Measurements from ENCODE around the gene HEG1.

The HEG1 gene

DNA sequence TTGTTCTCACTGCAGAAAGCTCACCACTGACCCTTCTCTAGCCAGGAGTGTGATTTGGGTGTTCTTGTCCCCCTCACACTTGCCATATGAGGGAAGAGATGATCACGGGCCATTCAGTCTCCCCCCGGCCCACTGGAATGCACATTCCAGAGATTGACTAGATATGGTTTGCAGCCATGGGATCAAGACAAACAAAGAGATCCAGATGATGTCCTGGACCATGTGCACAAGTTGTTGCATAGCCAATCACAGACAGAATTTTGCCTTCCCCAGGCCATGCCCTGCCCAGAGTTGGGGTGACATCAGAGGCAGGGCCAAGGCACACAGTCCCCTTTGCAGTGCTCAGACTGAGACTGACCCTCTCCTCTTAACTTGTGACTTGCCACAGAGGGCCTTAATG lies 136.0 kb downstream of the HEG1 start:
- Histone ChIP-seq H3K27ac (replicated peaks) (no peak overlapping the region), H3K27me3 (ENCODE audit: insufficient read depth, poor library complexity, severe bottlenecking) (peaks cover 2% of the 10 kb centered on the region), H3K4me3 (replicated peaks; ENCODE audit: insufficient read depth, low read length) (no peak overlapping the region)
- DNase-seq (ENCODE audit: low read depth in 1 of 2, low spot score in 1 of 2), result no peak
- TF ChIP-seq POLR2AphosphoS5 (IDR thresholded peaks at IDR 0.05; ENCODE audit: low read depth), result no peak
- TF ChIP-seq GABPA (IDR thresholded peaks at IDR 0.05; ENCODE audit: low read depth), result no peak
- no peak for TF ChIP-seq SPI1 (IDR thresholded peaks at IDR 0.05; ENCODE audit: borderline replicate concordance, low read depth)
- TF ChIP-seq, protein P1, sequence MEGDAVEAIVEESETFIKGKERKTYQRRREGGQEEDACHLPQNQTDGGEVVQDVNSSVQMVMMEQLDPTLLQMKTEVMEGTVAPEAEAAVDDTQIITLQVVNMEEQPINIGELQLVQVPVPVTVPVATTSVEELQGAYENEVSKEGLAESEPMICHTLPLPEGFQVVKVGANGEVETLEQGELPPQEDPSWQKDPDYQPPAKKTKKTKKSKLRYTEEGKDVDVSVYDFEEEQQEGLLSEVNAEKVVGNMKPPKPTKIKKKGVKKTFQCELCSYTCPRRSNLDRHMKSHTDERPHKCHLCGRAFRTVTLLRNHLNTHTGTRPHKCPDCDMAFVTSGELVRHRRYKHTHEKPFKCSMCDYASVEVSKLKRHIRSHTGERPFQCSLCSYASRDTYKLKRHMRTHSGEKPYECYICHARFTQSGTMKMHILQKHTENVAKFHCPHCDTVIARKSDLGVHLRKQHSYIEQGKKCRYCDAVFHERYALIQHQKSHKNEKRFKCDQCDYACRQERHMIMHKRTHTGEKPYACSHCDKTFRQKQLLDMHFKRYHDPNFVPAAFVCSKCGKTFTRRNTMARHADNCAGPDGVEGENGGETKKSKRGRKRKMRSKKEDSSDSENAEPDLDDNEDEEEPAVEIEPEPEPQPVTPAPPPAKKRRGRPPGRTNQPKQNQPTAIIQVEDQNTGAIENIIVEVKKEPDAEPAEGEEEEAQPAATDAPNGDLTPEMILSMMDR (IDR thresholded peaks at IDR 0.05; ENCODE audit: insufficient read depth, low read length), result no peak
- TF ChIP-seq, protein P2, sequence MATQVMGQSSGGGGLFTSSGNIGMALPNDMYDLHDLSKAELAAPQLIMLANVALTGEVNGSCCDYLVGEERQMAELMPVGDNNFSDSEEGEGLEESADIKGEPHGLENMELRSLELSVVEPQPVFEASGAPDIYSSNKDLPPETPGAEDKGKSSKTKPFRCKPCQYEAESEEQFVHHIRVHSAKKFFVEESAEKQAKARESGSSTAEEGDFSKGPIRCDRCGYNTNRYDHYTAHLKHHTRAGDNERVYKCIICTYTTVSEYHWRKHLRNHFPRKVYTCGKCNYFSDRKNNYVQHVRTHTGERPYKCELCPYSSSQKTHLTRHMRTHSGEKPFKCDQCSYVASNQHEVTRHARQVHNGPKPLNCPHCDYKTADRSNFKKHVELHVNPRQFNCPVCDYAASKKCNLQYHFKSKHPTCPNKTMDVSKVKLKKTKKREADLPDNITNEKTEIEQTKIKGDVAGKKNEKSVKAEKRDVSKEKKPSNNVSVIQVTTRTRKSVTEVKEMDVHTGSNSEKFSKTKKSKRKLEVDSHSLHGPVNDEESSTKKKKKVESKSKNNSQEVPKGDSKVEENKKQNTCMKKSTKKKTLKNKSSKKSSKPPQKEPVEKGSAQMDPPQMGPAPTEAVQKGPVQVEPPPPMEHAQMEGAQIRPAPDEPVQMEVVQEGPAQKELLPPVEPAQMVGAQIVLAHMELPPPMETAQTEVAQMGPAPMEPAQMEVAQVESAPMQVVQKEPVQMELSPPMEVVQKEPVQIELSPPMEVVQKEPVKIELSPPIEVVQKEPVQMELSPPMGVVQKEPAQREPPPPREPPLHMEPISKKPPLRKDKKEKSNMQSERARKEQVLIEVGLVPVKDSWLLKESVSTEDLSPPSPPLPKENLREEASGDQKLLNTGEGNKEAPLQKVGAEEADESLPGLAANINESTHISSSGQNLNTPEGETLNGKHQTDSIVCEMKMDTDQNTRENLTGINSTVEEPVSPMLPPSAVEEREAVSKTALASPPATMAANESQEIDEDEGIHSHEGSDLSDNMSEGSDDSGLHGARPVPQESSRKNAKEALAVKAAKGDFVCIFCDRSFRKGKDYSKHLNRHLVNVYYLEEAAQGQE (IDR thresholded peaks at IDR 0.05; ENCODE audit: insufficient replicate concordance, low read depth), result no peak

DNA sequence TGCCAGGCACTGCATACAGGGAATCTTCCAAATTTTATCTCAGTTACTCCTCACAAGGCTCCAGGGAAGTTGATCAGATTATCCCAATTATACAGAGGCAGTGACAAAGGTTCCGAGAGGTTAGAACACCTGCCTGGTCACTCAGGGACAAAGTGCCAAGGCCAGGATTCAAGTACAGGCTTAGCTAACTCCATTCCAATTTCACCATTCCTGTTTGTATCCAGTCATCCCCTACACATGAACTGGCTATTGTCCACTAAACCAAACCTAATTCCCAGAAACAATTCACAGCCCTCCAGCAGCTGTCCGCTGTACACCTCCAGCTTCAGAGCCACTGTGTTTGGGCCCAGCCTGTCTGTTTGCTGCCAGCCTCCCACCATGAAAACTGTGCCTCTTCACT lies 137.3 kb downstream of the HEG1 start:
- Histone ChIP-seq H3K4me3 (replicated peaks; ENCODE audit: insufficient read depth, low read length) (no peak overlapping the region), H3K27ac (replicated peaks) (no peak overlapping the region), H3K27me3 (ENCODE audit: insufficient read depth, poor library complexity, severe bottlenecking) (peaks cover 2% of the 10 kb centered on the region)
- TF ChIP-seq POLR2AphosphoS5 (IDR thresholded peaks at IDR 0.05; ENCODE audit: low read depth) (no peak), GABPA (IDR thresholded peaks at IDR 0.05; ENCODE audit: low read depth) (no peak), SPI1 (IDR thresholded peaks at IDR 0.05; ENCODE audit: borderline replicate concordance, low read depth) (no peak)
- TF ChIP-seq, protein P2 (IDR thresholded peaks at IDR 0.05; ENCODE audit: insufficient replicate concordance, low read depth), result no peak
- TF ChIP-seq, protein P1 (IDR thresholded peaks at IDR 0.05; ENCODE audit: insufficient read depth, low read length), result no peak
- DNase-seq (ENCODE audit: low read depth in 1 of 2, low spot score in 1 of 2), result no peak

DNA sequence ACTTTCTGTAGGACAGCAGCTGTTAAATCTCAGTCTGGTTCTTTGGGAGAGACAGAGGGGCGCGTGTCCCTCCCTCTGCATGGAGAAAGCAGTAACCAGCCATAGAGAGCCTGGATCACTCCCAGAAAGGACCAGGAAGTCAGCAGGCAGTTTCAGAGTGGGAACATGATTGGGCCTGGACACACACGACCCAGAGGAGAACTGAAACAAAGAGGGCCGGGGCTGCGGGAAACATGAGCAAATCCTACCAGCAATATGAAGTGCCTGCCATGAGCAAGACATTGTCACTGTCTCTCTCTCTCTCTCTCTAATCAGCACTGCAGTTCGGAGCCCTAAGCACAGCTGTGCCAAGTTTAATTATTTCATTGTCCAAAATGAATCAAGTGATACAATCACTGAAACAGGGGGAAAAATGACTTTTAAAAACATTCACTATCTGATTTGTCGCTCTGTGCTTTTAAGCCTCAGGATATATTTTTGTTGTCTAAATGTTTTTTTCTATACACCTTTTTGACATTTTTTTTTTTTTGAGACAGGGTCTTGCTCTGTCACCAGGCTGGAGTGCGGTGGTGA lies 138.9 kb downstream of the HEG1 start:
- H3K4me3 ChIP-seq (replicated peaks; ENCODE audit: insufficient read depth, low read length), result no peak overlapping the region
- TF ChIP-seq GABPA (IDR thresholded peaks at IDR 0.05; ENCODE audit: low read depth) (no peak), SPI1 (IDR thresholded peaks at IDR 0.05; ENCODE audit: borderline replicate concordance, low read depth) (no peak), POLR2AphosphoS5 (IDR thresholded peaks at IDR 0.05; ENCODE audit: low read depth) (no peak)
- TF ChIP-seq, protein P2 (IDR thresholded peaks at IDR 0.05; ENCODE audit: insufficient replicate concordance, low read depth), result no peak
- TF ChIP-seq, protein P1 (IDR thresholded peaks at IDR 0.05; ENCODE audit: insufficient read depth, low read length), result no peak
- DNase-seq (ENCODE audit: low read depth in 1 of 2, low spot score in 1 of 2), result no peak
- H3K27ac ChIP-seq (replicated peaks), result no peak overlapping the region
- no peaks in the 10 kb centered on the region for H3K27me3 ChIP-seq (ENCODE audit: insufficient read depth, poor library complexity, severe bottlenecking)

Measured in HL-60 (cell line).